D721Med (cell line): Measurements from ENCODE around the gene MEAK7.

ENCODE experiments used
- DNase-seq: peaks from one replicate; pipeline ENCODE4 v3.0.0; 2011; ENCODE audit warnings: low spot score; ENCODE audit not compliant: insufficient read length
- FAIRE-seq: peaks from 2 replicates; lab custom pipeline; 2011; peaks lifted over from hg19 to GRCh38; lab: Jason Lieb, UNC
- TF ChIP-seq, protein P1 (sequence below): IDR thresholded peaks from 2 replicates; pipeline ENCODE4 v1.5.1; 2012; ENCODE audit warnings: mild to moderate bottlenecking, control low read depth; ENCODE audit not compliant: insufficient read depth; ENCODE audit errors: missing control alignments

Gene MEAK7

DNA sequence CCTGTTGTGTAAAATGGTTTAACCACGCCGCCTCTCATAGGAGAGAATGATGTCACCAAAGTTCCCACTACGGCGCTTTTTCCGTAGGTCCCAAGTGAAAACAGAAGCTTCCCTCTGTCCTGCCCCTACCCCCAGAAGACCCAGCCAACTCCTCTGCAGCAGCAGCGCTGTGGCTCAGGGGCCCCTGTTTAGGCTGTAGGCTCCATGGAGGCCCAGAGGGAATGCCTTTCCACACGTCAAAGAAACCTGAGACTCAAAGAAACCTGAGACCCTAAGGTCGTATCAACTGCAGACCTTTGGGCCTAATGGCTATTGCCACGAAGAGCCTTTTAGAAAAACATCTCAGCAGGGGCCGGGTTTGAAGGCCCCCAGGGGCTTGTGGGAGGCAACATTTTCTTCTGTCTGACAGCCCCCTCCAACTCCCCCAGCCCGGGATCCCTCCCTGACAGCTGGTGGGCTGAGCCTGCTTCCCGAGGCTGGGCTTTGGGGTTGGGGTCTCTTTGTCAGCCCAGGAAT lies 43.1 kb upstream of the MEAK7 start:
- DNase-seq (no peak), FAIRE-seq (no peak)
- TF ChIP-seq, protein P1, sequence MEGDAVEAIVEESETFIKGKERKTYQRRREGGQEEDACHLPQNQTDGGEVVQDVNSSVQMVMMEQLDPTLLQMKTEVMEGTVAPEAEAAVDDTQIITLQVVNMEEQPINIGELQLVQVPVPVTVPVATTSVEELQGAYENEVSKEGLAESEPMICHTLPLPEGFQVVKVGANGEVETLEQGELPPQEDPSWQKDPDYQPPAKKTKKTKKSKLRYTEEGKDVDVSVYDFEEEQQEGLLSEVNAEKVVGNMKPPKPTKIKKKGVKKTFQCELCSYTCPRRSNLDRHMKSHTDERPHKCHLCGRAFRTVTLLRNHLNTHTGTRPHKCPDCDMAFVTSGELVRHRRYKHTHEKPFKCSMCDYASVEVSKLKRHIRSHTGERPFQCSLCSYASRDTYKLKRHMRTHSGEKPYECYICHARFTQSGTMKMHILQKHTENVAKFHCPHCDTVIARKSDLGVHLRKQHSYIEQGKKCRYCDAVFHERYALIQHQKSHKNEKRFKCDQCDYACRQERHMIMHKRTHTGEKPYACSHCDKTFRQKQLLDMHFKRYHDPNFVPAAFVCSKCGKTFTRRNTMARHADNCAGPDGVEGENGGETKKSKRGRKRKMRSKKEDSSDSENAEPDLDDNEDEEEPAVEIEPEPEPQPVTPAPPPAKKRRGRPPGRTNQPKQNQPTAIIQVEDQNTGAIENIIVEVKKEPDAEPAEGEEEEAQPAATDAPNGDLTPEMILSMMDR = no peak

DNA sequence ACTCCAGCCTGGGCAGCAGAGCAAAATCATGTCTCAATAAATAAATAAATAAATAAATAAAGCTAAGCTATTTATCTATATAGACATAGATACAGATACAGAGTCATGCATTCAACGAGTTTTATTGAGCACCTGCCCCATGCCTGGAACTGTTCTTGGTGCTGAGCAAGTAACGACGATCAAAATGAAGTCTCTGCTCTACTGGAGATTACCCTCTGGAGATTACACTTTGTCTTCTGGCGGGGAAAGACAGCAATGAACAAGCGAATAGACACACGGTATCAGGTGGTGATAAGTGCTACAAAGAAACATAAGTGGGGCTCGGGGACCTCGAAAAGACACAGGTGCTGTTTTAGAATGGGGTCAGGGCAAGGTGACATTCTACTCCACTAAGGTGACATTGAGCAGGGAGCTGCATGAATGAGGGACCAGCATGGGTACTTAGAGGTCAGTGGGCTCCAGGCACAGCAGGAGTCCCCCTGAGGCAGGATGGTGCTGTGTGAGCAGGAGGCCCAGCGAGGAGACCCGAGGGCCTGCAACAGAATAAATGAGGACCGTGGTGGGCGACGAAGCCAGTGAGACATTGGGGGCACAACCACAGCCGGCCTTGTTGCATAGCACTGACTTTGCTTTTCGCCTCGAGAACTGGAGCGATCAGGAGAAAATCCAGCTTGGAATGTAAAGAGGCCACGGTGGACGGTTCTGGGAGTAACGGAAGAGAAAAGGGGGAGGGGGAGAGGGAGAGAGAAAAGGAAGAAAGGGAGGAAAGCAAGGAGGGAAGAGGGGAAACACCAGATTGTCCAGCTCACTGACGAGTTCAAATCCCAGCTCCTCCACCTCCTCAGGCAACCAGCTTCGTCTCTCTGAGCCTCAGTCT lies 42.4 kb upstream of the MEAK7 start:
- no peak for DNase-seq

DNA sequence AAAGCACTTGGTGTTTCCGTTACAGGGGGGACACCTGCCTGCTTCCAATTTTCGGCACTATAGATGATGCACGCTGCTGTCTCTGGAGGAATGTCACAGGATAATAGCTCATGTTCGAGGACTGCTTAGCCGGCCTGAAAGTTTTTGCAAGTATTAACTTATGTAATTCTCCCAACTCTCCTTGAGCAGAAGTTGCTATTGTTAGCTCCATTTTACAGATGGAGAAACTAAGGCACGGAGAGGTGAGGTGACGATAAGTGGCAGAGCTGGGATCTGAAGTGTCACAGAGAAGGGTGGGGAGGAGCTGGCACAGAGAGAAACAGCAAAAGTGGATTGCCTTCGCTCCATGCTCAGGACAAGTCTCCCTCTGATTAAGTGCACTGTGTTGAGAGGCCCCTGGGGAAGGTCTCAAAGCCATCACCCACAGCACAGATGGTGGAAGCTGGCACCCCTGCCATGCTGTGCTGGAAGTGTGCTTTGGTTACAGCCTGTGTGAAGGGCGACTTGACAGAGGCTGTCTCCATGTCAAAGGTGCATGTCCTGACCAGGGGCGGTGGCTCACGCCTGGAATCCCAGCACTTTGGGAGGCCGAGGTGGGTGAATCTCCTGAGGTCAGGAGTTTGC lies 40.8 kb upstream of the MEAK7 start:
- TF ChIP-seq, protein P1 = no peak
- DNase-seq (no peak), FAIRE-seq (no peak)

More for the DNA sequence above, 42.4 kb upstream of the MEAK7 start:
- no peak for FAIRE-seq
- TF ChIP-seq, protein P1 = no peak

GRCh38 chr16:84544031-84544773 lies 39.7 kb upstream of the MEAK7 start:
- DNase-seq (no peak), FAIRE-seq (no peak)
- TF ChIP-seq, protein P1 = no peak

DNA sequence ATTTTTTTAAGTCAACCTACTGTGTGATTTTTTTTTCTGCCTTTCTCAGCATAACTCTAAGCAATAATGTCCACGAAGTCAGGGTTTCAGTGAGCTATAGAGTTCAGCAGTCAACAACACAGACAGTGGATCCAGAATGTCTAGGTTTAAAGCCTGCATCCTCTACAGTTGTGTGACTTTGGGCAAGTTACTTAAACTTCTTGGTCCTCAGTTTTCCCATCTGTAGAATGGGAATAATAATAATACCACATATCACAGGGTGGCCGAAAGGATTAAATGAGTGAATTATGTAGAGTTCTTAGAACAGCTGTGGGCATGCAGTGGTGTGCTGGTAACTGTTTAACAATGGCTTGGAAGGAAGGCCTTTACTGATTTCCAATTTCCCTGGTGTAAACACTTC lies 38.8 kb upstream of the MEAK7 start:
- FAIRE-seq (no peak), DNase-seq (no peak)
- TF ChIP-seq, protein P1 = no peak

DNA sequence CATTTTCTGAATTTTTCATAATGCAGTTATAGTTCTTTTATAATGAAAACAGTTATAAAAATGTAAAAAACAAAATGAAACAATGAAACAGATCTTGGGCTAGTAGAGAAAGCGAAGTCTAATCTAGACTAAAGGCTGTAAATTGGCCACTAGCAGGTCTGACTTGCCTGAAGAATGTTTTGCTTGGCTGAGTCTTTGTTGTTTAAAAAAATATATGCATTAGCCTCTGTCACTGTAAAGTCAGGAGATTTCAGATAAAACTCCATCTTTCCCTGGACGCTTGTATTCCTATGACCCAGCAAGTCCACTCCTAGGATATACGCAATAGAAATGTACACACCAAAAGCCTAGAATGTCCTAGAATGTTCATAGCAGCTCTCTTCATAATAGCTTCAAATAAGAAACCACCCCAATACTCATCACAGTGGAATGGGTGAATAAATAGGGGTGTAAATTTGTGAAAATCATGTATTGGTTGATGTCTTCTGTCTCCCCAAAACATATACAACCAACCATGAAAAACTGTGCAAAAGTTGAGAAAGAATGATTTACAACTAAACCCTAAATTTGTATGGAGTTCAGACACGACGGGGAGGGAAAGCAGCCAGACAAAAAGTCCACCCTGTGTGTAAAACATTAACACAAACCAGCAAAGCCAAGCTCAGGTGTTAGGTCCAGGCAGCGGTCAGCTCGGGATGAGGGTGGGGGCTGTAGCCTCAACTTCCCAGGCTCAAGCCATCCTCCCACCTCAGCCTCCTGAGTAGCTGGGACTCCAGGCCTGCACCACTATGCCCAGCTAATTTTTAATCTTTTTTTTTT lies 37.7 kb upstream of the MEAK7 start:
- FAIRE-seq = no peak

More for the DNA sequence above, 37.7 kb upstream of the MEAK7 start:
- TF ChIP-seq, protein P1 = no peak
- DNase-seq = no peak
